ENCODE results near the gene CAST.

The CAST gene

DNA sequence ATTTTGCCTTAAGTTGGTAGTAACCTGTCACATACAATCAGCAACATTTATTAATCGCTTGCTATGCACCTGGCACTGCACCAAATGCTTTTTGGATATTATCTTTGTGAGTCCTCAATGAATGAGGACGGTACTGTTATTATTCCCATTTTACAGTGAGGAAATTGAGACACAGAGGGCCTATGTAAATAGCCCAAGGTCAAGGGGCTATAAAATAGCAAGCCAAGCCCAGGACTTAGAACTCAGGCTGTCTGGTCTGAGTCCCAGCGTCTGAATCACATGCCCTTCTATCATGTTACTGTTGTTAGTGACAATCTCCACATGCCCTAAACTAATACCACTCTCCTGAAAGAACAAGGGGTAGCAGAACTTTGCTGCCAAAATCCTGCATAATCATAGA lies 85.5 kb downstream of the CAST start:
- no peak for DNase-seq (ENCODE audit: low read depth)

DNA sequence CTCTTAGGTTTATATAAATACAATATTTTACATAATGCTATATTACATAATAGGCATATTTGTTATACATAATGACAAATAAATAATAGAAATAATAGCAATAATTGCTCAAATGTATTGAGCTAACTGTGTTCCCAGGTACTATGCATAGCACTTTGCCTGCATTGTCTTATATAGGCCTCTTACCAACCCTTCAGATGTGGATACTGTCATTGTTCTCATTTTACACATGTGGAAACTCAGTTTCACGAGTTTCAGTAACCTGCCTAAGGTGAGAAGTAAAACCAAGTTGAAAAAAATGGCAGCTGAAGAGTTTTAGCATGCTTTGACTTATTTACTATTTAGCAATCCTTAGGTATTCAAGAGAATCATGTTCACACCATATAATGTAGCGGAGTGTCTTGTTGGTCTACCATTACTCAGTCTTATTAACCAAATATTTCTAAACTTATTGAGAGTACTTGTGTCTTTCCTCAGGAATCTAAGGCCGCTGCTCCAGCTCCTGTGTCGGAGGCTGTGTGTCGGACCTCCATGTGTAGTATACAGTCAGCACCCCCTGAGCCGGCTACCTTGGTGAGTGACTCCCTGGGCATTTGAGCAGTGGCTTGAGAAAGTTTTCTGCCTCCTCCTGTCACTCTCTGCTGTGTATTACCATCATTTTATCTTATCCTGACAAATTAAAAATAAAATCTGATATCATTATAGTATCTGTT lies 88.1 kb downstream of the CAST start:
- DNase-seq (ENCODE audit: low read depth), result no peak

DNA sequence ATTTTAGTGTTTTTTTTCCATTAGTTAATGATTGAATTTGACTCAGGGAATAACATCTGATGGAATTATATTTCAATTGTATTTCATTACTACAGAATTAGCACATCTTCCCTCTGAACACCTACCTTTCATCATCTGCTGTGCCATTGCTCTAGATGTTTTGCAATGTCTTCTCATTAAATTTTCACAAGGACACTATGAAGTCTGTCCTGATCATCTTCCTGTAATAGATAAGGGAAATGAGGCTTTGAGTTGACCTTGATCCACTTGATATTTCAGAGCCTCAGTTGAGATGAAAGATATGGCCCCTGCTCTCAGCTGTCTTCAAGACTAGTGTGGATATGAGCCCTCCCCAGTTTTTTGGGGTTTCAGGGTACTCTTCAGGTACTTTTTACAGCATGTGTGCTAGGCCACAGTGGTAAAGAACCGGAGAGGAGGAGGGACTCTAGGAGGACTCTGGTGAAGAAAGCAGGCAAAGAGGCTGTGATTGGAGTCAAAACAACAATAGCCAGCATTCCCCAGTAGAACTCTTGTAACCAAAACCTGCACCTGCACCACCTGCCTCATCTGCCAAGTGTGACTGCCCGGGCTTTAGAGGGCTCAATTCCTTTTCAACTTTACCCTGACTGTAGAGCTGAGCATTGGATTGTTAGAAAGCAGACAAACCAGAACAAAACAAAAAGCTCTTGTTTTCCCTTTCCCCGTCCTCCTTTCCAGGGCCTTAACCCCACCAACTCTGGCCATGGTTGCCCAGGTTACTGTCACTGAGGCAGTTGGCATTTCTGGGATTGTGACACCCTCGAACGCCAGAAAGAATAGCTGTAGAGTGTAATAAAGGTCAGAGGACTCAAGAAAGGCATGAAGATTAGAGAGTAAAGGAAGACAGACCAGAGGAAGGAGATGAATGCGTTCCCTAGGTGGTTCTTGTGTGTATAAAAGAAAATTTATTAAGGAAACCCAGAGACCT lies 89.3 kb downstream of the CAST start:
- no peak for DNase-seq (ENCODE audit: low read depth)

DNA sequence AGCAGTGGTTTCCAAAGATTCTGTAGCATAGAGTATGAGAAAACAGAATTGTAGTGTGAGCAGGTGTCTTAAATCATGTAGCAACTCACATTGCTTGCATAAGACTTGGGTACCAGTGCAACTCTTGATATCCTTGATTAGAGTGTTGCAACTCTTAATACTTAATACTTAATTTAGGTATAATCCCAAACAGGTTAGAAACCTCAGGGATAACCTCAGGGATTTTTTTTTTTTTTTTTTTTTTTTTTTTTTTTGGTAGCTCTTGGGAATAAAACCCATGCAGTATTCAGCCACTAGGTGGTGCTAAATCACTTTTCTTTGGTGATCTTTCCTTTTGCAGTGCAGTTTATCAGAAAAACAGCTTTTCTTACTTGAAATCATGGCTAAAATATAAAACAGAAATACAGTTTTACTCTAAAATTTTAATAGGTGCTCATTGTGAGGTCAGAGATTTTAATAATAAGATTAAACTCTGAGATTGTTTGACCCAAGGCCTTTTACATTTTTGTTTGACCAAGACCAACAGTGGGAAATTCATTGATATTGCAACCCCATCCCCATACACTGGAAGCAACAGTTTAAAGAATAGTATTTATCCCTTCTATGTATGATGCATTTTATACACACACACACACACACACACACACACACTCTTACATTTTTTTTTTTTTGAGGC lies 90.3 kb downstream of the CAST start:
- peak; percentile 25 for DNase-seq (ENCODE audit: low read depth)

DNA sequence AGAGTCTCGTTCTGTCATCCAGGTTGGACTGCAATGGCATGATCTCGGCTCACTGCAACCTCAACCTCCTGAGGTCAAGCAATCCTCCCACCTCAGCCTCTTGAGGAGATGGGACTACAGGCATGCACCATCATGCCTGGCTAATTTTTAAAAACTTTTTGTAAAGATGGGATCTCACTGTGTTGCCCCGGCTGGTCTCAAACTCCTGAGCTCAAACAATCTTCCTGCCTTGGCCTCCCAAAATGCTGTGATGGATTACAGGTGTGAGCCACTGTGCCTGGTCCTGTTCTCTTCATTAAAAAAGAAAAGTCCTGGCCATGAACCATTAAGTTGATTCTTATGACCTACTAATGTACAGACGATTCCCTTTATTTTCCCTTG lies 90.8 kb downstream of the CAST start:
- no peak for DNase-seq (ENCODE audit: low read depth)

DNA sequence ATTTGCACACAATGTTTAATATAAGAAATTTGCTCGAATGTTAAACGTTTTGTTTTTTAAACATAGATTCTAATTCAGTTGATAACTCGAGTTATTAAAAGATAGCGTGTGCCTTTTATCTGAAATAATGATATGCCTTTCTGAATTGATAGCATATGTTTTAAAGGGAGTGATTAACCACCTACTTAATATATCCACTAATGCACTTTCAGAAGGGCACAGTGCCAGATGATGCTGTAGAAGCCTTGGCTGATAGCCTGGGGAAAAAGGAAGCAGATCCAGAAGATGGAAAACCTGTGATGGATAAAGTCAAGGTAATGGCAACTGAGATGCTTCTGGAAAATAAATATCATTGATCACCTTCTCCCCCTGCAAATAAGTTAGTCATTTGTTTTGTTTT lies 91.7 kb downstream of the CAST start:
- DNase-seq (ENCODE audit: low read depth), result no peak

DNA sequence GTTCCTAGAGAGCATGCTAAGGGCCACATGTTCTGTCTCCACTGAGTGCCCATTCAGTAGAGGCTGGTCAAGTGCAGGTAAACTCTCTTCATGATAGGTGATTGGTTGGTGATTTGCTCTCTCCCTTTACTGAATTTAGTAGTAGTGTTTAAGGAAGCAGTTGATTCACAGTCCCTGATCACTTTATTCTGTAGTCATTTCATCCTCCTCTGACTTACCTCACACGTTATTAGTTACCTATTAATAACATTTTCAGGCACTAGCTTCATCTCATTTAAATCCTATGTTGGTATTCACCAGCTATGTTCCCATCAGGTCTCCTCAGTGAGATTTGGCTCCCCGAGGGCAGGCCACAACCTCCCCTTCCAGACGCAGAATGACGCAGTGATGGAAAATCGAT lies 93.7 kb downstream of the CAST start:
- DNase-seq (ENCODE audit: low read depth), result no peak

DNA sequence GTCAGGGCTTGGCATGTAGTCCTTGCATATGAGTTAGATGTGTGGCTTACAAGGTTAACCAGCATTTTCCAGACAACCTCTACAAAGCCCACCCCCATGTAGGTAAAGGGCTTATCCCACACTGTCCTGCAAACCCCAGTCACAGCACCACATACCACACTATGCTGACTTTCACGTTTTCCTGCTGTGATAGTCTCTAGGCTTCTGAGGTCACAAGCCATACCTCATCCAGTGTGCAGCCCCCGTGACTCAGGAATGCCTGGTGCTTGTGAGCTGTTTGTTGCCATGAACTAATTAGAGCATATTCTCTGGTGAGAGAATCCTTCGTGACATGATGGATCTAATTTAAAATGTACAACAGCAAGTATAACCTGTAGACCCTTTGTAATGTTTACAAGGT lies 94.8 kb downstream of the CAST start:
- DNase-seq (ENCODE audit: low read depth), result no peak

DNA sequence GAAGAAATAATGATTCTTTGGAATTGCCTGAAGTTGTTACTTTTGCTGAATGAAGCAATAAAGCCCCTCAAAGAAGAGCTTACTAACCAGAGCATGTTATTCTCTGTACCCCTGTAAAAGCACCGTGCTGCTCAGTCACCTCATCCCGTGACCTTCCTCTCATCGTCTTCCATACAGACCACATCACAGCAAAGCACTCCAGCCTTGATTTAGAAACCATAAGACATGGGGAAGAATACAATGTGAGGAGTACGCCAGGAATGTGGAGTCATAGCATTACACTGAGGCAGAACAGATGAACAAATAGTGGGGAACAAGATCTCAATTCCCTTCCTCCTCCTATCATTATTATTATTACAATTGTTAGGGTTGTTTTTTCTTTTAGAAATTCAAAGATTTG lies 96.4 kb downstream of the CAST start:
- no peak for DNase-seq (ENCODE audit: low read depth)

DNA sequence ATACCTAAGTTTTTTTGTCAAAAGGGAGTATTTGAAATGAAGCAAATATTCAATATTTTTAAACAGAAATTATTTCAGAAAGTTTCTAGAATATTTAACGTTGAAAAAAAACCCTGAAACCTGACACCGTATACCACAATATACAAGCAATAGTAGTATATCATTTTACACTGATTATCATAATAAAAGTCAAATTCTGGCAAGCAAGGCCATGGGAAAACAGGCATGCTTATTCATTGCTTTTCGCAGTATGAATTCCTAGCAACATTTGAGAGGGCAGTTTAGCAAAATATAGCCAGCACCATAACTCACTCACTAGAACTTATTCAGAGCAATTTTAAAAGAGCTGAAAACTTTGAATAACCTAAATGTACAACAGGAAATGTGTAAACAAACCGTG lies 99.4 kb downstream of the CAST start:
- DNase-seq (ENCODE audit: low read depth), result no peak

DNA sequence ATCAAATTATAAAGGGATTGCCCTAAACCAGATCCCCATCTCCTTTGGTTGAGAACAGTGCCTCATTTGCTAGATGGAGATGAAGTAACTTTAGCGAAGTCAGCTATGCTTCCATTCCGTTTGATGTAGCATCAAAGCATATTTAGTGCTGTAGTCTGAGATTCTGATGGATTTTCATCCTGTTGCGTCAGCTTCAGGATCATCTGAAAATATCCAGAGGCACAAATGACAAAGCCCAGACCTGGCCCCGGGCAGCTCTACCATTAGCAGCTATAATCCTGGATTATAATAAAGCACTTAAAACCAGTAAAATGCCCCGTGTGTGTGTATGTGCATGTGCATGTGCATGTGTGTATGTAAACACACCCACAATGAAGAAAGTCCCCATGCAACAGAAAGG lies 100.8 kb downstream of the CAST start:
- no peak for DNase-seq (ENCODE audit: low read depth)

DNA sequence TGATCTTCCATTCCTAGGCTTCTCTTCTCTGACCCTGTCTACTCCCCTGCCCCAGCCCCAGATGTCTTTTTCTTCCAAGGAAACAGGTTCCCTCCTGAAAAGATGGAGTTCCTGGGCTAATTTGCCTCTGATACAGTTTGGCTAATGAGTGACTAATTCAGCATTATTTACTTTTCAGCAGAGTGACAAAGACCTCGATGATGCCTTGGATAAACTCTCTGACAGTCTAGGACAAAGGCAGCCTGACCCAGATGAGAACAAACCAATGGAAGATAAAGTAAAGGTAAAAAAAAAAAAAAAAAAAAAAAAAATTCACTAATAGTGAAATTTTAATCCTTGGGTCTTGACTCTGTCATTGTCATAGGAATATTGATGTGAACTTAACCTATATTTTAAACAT lies 102.9 kb downstream of the CAST start:
- no peak for DNase-seq (ENCODE audit: low read depth)

DNA sequence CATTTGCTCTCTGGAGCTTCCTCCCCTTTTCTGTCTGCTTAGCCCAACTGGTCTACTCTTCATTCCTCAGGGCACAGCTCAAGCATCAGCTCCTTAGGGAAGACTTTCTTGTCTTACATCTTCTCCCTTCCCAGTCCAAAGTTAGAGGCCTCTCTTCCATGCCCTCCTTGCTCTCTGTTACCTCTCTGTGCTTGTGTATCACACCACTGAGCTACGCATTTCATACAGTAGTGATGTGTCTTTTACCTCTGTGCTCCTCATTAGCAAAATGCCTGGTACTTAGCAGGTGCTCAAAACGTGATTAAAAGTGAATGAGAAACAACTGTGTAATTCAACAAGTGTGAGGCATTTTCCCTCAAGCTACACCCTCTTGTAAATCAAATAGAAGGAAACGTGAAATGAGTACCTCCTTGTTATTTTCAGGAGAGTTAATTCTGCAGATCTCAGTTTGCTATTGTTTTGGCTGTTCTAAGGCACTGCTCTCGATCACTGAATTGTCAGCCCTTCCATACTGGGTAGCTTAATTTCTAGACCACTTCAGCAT lies 106.6 kb downstream of the CAST start:
- DNase-seq (ENCODE audit: low read depth), result no peak

DNA sequence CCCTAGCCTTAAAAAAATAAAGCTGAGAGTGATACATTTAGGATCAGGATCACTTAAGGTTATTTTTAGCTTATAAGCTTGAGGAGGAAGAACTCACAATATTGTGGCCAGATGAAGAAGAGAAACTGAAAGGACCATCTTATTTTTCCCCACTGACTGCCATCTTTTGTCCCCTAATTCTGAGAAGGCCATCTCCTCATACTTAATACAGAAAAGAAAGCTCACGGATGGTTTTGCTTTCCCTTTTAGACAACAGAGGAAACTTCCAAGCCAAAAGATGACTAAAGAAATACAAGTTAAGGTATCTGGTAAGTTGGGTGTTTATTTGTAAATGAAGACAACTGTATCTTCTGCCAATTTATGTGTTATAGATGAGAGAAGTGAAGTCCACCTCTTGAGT lies 109.2 kb downstream of the CAST start:
- no peak for DNase-seq (ENCODE audit: low read depth)

DNA sequence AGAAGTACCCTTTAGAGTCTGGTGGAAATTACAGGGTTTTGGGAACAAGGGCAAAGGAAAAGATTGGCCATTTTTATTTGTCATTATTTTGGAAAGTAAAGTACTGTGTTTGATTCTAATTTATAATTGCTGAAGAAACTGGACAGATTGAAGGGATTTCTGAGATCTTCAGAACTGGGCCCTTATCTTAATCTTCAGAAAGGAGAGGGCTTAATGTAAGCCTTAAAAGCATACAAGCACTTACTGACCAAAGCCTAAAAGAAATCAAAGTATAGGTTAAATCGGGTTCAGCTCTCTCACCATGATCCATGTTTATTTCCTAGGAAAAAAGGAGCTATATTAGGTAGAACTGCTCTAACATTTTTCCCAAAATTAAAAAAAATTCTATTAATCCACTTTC lies 109.9 kb downstream of the CAST start:
- no peak for DNase-seq (ENCODE audit: low read depth)

DNA sequence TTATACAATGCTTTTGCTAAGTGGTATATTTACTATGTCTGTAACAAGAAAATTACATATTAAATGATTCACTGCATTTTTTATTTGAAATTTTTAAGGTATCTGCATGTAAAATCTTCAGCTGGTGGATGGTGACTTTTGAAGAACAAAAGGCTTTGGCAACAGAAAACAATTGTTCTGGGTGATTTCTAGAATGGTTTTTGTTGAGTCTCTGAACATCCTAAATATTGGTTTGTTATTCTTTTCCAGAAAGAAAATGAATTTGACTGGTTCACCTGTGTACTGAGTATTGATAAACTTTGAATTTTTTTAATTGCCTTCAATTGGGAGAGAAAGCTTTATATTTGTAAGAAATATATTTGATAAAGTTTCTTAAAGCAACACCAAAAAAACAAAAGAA lies 110.4 kb downstream of the CAST start:
- no peak for DNase-seq (ENCODE audit: low read depth)

DNA sequence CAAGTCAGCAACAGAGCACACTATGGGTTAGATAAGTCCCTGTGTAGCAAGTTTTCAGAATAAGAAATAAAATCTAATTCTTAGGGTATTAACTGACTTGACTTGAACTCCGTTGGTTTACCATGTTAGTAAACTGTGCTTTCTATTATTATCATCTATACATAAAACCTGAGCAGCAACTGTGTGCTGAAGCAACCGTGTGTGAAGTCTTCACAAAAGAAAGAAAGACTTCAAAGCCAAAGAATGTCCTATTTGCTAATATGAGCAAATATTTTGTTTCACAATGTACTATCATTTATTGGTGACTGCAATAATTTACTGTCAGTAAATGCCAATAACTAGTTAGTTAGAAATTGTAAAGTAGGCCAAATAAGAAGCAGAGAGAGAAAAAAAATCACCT lies 112.9 kb downstream of the CAST start:
- no peak for DNase-seq (ENCODE audit: low read depth)

DNA sequence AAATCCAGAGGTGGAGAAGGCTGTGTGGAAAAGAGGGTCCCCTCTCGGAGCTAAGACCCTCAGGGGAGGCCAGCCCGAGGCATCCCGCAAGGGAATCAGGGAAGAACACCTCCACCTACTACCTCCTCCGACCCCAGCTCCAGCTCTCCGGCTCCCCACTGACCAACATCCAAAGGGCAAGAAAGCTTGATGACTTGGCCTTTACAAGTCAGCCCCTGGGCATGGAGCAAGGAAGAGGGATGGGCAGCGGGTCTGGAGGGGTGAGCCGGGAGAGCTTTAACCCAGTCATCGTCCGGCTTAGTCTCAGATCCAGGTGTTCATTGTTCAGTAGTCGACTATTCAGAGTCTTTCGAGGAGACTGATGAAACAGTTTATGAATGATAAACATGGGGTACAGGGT lies 113.5 kb downstream of the CAST start:
- DNase-seq (ENCODE audit: low read depth), result no peak

DNA sequence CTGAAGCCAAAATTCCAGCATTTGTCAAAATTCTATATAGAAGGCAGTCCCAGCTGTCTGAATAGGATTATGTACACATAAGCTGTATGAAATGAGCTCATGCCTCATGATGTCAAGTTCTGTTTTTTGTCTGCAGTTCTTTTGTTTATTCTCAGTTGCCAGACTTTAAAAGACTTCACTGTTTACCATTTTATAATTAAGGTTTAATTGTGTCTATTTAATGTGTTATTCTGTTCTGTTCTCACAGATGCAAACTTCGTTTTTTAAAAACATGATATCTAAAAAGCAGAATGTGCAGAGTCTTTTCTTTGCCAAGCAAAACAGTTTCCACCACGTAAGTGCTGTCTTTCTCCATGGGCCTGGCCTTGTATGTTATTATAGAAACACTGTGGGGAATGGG lies 114.4 kb downstream of the CAST start:
- no peak for DNase-seq (ENCODE audit: low read depth)

DNA sequence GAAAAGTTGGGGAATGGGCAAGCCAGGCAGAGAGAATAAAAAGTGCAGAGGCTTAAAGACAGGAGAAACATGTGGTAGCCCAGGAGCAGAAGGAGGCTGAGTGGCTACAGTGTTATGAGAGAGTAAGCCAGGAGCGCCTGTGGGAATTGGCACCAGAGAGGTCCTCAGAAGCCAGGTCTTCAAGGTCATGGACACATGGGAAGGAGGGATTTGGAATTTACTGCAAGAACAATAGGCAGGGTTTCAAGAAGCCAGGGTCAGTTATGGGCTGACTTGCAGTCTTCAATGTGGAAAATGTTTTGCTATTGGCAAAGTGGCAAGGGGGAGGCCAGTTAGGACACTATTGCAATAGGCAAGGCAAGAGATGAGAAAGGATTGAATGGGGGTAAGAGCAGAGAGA lies 116.2 kb downstream of the CAST start:
- no peak for DNase-seq (ENCODE audit: low read depth)

DNA sequence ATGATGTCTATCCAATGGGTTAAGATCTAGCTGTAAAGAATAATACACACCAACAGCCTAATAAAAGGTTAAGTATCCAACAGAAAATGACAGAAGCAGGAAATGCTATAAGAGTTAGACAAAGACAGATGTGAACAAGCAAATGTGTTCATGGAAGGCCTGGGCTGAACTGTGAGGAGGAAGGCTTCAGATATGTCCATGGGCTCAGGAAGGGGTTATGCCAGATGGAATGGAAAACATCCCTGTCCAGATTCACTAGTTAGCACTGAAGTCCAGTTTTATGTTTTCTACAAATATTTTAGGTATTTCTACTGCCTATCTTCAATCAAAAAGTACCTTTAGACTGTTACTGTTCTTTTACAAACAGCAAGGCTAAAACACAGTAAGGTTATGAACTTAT lies 118.5 kb downstream of the CAST start:
- DNase-seq (ENCODE audit: low read depth), result no peak

DNA sequence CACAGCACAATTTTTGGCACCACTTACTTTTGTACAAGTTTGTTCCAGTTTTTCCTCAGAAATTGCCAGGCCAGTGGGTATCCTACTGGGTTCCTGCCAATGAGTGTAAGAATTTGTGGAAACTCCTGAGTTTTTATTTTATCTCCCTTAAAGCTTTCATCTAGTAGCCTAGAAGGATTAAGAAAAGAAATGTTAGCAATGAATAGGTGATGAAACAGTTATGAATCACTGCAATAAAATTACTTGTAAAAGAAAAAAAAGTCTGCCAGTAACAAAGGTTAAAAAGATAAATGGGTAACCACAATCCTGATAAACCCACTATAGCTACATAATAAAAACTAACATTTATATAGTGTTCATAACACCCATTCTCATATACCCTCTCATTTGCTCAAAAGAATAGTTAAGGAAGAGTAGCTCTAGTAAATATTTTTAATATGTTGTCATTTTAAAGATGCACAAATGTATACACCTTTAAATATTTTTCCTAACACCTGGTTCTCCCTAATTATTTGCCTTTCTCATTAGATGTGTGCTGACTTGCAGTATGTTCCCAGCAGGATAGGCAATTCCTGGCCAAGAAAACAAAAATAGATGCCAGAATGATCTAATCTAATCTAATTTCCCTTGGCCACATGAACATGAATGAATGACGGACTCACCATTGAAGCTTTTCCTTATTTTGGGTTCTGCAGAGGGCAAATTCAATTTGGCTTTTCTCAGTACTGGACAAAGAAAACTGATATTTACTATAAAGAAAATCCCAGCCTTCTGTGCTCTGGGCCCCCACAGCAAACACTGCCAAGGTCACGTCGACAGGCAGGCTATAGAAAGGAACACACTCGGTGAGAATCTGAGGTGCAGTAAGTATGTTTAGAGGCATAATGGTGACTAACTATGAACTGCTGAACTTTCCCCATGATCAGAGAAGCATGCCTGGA lies 119.1 kb downstream of the CAST start:
- DNase-seq (ENCODE audit: low read depth), result no peak

All from activated T-cell treated with anti-CD3 and anti-CD28 coated beads for 24 hours (primary cell).